Measurements from ENCODE around the gene PDGFRB.

PDGFRB gene

GRCh38 chr5:150126921-150127265 is 28.8 kb downstream of the PDGFRB start:
- DNase-seq: no peak

- no peak for DNase-seq
Measured at GRCh38 chr5:150126199-150126920, 29.3 kb downstream of the PDGFRB start.

GRCh38 chr5:150125334-150125733 is 30.3 kb downstream of the PDGFRB start:
- no peak for DNase-seq

- no peak for DNase-seq
Measured at GRCh38 chr5:150124596-150124995, 31.0 kb downstream of the PDGFRB start.

- DNase-seq: no peak
Measured at GRCh38 chr5:150124111-150124557, 31.5 kb downstream of the PDGFRB start.

- DNase-seq: no peak
Measured at GRCh38 chr5:150123542-150123941, 32.1 kb downstream of the PDGFRB start.

GRCh38 chr5:150122536-150123481 is 32.8 kb downstream of the PDGFRB start:
- DNase-seq: no peak

- DNase-seq: no peak
Measured at GRCh38 chr5:150122158-150122510, 33.5 kb downstream of the PDGFRB start.

- no peak for DNase-seq
Measured at GRCh38 chr5:150121448-150122157, 34.0 kb downstream of the PDGFRB start.

- no peak for DNase-seq
Measured at GRCh38 chr5:150120617-150121447, 34.8 kb downstream of the PDGFRB start.

- no peak for DNase-seq
Measured at GRCh38 chr5:150120062-150120441, 35.6 kb downstream of the PDGFRB start.

- DNase-seq: no peak
Measured at GRCh38 chr5:150119421-150120061, 36.1 kb downstream of the PDGFRB start.

GRCh38 chr5:150118561-150119229 is 37.0 kb downstream of the PDGFRB start:
- DNase-seq: no peak

- no peak for DNase-seq
Measured at GRCh38 chr5:150117945-150118560, 37.6 kb downstream of the PDGFRB start.

GRCh38 chr5:150116667-150117400 is 38.8 kb downstream of the PDGFRB start:
- no peak for DNase-seq

- DNase-seq: no peak
Measured at GRCh38 chr5:150114773-150115408, 40.8 kb downstream of the PDGFRB start.

GRCh38 chr5:150114102-150114641 is 41.5 kb downstream of the PDGFRB start:
- no peak for DNase-seq

GRCh38 chr5:150113047-150113744 is 42.4 kb downstream of the PDGFRB start:
- no peak for DNase-seq
